Nucleus accumbens (tissue), 56 donors: ENCODE data around the gene GPR149.

Experiments used
- DNase-seq, 56 donors: peaks; one replicate each; lab custom pipeline; 2025; lab: John Stamatoyannopoulos, UW

GPR149 gene

DNA sequence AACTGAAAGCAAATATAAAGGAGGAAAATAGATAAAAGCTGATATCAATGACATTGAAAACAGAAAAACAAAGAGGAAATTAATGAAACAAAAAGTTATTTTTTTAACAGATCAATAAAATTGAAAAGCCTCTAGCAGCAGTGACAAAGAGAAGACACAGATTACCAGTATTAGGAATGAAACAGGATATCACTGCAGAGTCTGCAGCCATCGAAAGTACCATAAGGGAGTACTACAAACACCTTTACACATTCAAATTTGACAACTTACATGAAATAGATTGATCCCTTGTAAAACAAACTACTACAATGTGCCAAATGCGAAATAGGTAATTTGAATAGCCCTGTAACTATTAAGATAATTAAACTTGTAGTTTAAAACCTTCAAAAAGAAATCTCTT is 80.8 kb downstream of the GPR149 start:
- DNase-seq: no peak

GRCh38 chr3:154345422-154346122 is 84.4 kb downstream of the GPR149 start:
- DNase-seq: no peak

DNA sequence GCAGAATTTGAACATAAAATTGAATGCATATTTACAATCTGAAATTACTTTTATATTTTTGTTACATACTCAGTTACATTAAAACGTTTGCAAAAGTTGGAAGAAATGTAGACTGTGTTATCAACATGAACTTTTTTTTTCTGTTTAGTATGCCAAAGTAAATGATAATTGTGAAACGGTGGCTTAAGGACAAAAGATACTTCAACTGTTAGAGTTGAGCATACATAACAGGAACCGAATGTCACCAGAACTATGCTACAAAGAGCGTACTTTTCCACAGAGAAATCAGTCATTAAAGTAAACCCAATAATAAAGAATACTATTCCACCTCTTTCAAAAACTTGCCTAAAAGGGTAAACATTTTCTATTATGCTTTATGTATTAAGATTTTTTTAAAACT is 91.4 kb downstream of the GPR149 start:
- no peak for DNase-seq

DNA sequence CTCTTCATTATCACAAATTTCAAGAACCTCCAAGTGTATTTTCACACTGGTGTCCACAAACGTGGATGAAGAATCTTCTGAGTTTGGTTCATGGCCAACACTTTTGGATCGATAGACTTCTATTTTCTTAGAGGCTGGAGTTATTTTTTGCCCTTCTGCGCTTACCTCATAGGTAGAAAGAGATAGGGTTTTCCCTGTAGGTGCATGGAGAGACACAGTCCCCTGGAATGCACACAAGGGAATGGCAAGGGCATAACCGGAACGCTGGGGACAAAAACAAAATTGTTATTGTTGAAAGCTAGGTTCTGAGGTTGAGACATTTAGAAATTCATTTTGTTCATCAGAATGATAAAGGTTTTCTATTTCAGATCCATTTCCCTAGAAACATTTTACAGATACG is 92.0 kb downstream of the GPR149 start:
- DNase-seq: no peak

DNA sequence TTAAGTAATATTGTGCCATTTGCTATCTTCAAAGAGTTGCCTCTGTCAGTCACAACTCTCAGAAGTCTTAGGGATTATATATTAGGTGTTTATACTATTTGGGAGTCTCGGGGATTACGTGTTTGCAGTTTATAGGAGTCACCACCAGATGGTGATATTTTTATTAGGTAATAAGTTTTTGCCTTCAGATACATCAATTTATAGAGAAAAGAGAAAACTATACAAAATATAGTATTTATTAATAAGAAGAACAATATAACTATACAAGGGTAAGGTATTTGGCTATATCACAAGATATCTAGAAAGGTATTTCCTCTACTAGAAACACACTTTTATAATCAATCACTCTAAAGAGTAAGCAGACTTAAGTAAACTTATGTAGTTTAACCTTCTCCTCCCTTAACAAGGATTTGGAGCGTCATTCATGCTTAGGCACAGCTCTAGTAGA is 95.0 kb downstream of the GPR149 start:
- DNase-seq: no peak

GRCh38 chr3:154327871-154328270 is 102.1 kb downstream of the GPR149 start:
- DNase-seq: no peak

DNA sequence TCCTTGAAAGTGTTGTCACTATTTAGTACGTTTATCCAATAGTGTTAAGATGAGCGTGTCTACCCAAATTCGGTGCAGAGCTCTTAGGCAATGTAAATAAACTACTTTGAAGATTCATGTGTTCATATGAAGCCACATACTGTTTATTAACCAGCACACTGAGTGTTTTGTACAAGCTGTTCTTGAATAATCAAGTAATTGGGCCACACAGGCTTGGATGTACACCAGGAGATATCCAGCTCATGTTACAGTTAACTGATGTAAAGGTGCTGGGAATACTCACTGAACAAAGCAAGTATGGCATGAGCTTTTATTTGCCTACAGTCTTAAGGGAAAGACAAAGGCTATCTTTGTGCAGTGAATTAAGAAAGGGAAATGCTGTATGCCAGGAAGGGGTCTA is 105.1 kb downstream of the GPR149 start:
- no peak for DNase-seq

DNA sequence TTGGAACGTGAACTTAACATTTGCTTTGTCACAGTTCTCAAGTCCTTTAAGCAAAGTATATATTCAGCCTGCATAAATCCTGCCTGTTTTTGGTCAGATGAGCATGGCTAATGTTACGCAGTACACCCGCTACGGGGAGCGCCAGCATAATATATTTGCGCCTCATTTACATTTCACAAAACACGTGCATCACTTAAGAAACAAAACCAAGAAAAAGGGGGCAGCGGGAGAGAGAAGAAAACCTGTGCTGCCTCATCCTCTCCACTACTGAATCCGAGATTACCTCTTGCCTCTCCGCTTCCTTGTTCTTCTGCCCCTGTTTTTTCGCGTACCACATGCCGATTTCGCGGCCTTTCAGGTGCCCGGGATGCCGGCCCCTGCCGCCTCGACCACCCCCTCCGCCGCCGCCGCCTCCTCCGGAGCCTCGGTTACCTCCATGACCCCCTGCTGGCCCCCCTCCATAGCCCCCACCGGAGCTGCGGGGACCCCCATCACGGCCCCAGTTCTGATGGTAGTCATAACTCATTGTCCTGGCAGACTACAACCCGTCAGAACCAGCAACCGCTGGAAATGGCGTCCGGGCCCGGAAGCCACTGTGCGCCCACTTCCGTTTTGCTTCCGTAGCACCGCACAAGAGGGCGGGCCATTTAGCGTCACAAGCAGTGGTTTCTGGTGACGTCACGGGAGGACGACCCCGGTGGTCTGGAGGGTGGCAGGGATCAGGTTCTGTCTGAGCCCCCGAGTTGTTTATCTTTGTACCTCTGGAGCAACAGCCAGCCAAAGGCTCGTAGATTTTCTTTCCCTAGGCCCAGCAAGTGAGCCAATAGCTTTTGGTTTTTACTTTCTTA is 105.9 kb downstream of the GPR149 start, which contains the start of gene DHX36:
Gene DHX36 (minus strand): TSS at position 597 of the 848 bp plus-strand sequence. CDS start 71 bp downstream, at position 526.
- DNase-seq: peak; percentile 31 to 94 (median 82)

- DNase-seq: no peak
Observed at GRCh38 chr3:154316974-154317767, 112.8 kb downstream of the GPR149 start.

- DNase-seq: no peak
Observed at GRCh38 chr3:154314152-154314551, 115.8 kb downstream of the GPR149 start.

- no peak for DNase-seq
Observed at GRCh38 chr3:154310840-154311239, 119.2 kb downstream of the GPR149 start.

- no peak for DNase-seq
Observed at GRCh38 chr3:154307363-154307762, 122.6 kb downstream of the GPR149 start.

- DNase-seq: no peak
Observed at GRCh38 chr3:154304936-154305335, 125.1 kb downstream of the GPR149 start.

DNA sequence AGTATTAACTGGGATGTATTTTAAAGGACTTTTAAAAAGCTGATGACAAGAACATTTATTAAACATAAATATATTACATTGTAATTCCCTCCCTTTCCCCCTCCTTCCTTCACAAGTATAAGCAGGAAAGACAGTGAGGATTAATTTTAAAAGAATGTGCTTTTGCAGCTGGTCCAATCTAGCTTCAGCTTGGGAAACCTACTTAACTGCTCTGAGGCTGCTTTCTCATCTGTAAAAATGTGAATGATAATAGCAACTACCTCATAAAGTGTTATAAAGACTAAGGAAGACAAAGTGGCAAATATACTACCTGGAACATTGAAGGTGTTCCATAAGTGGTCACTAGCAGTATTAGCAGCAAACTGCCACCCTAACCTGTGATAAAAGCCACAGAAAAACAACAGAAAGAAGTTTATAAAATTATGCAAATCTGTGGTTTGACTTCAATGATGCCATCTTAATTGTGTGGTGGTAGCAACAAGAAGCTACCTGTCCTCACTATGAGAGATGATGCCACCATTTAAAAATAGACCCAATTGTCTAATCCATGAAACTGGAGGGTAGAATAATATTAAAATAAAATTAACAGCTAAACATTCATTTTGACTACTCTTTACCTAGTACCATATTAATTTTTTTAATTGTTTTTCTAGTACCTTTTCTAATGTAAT is 125.7 kb downstream of the GPR149 start:
- no peak for DNase-seq

DNA sequence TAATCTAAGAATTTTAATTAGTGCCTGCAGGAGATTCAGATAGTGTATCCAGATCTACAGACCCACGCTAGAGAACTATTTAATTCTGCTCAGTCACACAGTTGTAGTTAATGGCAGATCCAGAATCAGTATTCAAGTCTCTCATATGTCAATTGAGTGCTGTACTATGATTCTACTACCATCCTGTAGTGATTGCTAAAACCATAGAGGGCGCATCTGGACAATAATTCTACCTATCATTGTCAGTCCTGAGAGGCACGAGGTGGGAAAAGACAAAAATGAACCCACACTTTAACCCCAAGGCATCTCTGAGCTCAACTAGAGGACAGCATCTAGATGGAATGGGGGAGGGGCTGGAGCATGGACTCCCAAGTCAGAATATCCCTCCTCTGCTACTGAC is 128.4 kb downstream of the GPR149 start:
- DNase-seq: no peak

GRCh38 chr3:154294016-154294415 is 136.0 kb downstream of the GPR149 start:
- peak in 1 of 56 donors; percentile 1 for DNase-seq

- no peak for DNase-seq
Observed at GRCh38 chr3:154290187-154290586, 139.8 kb downstream of the GPR149 start.
